GM06990 (cell line): ENCODE data around the gene MNT.

Source experiments
- DNase-seq: peaks from one replicate; pipeline ENCODE4 v3.0.0-alpha.2; 2011; ENCODE audit not compliant: insufficient read length; ENCODE audit errors: extremely low read depth
- H3K27me3 ChIP-seq: replicated peaks from 2 replicates; pipeline ENCODE4 v1.6.0; 2011; ENCODE audit warnings: low read length; ENCODE audit not compliant: control insufficient read depth, insufficient read depth
- H3K36me3 ChIP-seq: 2 replicates; pipeline ENCODE4 v1.5.1; 2011; ENCODE audit warnings: low read length; ENCODE audit not compliant: control insufficient read depth, insufficient read depth
- H3K4me3 ChIP-seq: replicated peaks from 2 replicates; pipeline ENCODE4 v1.5.1; 2011; ENCODE audit warnings: low read depth, mild to moderate bottlenecking, control low read depth, low read length
- TF ChIP-seq, protein P1 (sequence below): IDR thresholded peaks from 2 replicates; pipeline ENCODE4 v1.5.1; 2011; ENCODE audit warnings: low read length, control low read depth, mild to moderate bottlenecking, inconsistent platforms; ENCODE audit not compliant: insufficient read depth, poor library complexity, severe bottlenecking

MNT gene

DNA sequence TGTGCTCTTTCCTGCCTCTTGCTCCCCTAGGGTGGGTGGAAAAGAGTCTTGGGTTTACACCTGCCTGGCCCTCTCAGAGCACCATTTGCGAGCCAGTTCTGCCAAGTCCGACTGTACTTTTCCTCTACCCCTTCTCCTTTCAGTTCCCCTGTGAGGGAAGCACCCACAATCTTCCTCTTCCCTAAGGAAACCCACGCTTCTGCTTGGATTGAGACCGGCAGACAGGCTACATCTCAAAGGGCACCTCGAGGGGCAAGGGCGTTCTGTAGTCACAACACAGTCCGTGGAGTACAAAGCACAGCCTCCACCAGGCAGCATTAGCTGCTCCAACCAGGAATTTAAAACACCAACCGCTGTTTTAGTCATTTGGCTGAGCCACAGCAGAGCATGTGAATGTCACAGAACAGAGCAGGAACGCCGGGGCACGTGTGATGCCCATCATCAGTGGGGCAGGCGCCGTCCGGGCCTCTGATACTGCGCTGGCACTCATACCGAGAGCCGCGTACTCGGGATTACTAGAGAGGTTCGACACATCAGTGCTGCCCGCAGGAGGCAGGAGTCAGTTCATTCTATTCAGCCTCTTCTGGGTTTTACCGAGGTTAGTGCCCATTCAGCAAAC, 13.7 kb upstream of the MNT start:
- TF ChIP-seq, protein P1, sequence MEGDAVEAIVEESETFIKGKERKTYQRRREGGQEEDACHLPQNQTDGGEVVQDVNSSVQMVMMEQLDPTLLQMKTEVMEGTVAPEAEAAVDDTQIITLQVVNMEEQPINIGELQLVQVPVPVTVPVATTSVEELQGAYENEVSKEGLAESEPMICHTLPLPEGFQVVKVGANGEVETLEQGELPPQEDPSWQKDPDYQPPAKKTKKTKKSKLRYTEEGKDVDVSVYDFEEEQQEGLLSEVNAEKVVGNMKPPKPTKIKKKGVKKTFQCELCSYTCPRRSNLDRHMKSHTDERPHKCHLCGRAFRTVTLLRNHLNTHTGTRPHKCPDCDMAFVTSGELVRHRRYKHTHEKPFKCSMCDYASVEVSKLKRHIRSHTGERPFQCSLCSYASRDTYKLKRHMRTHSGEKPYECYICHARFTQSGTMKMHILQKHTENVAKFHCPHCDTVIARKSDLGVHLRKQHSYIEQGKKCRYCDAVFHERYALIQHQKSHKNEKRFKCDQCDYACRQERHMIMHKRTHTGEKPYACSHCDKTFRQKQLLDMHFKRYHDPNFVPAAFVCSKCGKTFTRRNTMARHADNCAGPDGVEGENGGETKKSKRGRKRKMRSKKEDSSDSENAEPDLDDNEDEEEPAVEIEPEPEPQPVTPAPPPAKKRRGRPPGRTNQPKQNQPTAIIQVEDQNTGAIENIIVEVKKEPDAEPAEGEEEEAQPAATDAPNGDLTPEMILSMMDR, result no peak
- Histone ChIP-seq H3K27me3 (no peaks in the 10 kb centered on the region), H3K4me3 (no peak overlapping the region), H3K36me3 (peaks cover 7% of the 10 kb centered on the region)
- DNase-seq, result no peak

DNA sequence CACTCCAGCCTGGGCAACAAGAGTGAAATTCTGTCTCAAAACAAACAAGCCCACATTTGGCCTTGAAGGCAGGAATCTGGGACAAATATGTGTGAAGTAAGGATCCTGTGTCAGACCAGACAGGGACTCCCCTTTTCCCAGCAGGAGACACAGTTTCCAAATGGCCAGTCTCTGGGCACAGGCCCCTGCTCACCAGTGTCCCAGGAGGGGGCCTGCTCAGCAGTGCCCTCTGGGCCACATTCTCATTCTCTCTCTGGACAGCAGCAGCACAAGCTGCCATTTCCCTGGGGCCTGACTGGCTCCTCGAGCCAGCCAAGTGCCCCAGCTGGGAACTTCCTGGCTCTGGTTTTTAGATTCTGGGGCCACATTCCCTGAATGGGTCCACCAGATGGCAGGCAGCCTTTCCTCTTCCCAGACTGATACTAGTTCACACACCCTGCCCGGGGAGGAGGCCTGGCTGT, 11.7 kb upstream of the MNT start:
- no peak for DNase-seq
- H3K27me3 ChIP-seq, result no peaks in the 10 kb centered on the region
- H3K36me3 ChIP-seq, result peaks cover 5% of the 10 kb centered on the region
- TF ChIP-seq, protein P1, result no peak
- no peak overlapping the region for H3K4me3 ChIP-seq

DNA sequence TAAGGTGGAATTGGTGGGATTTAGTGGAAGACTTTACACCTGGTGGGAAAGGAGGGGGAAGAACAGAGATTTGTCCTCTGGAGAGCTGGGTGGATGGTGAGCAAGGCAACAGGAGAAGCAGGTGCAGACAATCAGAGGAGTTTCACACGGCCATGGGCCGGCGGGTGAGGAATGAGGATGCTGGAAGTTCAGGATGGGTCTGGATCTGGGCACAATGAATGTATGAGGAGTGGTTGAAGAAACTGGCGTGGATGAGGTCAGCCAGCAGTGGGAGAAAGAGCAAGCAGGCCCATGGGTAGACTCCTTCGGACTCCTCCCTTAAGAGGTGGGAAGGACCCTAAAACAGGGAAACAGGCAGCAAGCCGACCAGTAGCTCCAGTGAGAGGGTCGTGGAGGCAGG, 10.1 kb upstream of the MNT start:
- TF ChIP-seq, protein P1, result no peak
- Histone ChIP-seq H3K27me3 (no peaks in the 10 kb centered on the region), H3K36me3 (peaks cover 7% of the 10 kb centered on the region), H3K4me3 (no peak overlapping the region)
- no peak for DNase-seq

DNA sequence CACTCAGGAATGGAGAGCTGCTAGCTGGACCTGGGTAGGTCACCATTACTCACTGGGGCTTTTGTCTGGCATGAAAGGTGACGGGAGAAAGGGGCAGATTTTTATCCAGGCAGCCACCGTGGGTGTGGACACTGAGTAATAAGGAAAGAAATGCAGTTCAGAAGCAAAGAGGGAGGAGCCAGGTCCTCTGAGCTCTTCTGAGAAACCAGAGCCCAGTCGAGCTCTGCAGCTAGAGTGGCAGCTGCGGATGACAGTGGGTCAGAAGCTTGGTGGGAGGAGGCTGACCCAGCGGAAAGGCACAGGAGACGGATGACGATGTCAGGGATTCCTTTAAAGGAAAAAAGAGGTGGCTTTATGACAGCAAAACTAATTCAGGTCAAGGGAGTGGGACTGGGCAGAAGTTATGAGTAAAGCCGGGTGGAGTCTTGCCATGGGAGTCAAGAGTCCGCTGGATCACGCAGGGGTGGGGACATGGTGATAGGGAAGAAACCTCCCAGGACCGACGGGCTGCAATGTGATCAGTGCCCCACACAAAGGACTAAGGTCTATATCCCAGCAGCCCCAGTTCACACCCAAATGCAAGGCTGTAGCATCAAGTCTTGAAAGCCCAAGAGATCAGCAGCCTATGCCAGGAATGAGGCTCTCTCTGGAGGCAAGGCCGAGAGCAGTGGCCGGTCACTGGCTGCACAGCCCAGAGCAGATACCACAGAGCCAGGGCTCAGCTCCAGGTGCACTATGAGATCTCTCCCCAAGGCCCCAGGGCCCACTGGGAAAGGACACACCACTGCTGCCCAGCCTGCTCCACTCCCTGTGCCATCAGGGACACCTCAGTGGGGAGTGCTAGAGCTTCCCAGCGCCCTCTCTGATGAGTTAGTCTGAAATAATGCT, 6.3 kb upstream of the MNT start:
- Histone ChIP-seq H3K27me3 (no peaks in the 10 kb centered on the region), H3K4me3 (no peak overlapping the region), H3K36me3 (peaks cover 2% of the 10 kb centered on the region; the same call in 1 of the 2 replicates)
- TF ChIP-seq, protein P1, result no peak
- DNase-seq, result no peak

DNA sequence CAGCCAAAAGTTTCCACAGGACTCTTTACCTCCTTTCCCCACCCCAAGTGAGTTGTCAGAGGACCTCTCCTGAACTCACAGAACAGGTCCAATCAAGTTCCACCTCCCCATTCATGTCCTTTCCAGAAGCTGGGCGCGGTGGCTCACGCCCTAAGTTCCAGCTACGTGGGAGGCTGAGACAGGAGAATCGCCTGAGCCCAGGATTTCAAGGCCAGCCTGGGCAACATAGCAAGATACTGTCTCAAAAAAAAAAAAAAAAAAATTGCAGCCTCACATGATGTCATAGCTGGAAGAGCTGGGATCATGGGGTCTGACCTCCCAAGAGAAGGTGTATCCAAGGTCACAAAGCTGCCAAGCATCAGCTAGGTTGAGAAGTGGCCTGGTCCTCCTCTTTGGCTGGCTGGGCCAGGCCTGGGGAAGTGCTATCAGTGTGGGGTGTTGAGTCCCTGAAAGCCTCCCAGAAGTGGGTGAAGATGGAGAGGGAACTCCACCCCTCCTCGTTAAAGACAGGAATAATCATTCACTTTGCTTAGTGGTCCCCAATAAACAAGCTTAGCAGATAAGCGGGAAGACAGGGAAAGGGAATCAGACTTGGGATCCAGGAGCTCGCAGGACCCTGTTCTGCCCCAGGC, 5.5 kb upstream of the MNT start:
- H3K4me3 ChIP-seq, result no peak overlapping the region
- DNase-seq, result no peak
- peaks cover 2% of the 10 kb centered on the region; the same call in 1 of the 2 replicates for H3K36me3 ChIP-seq
- TF ChIP-seq, protein P1, result no peak
- H3K27me3 ChIP-seq, result no peaks in the 10 kb centered on the region
